ENCODE data around the gene HS1BP3. TPM values are rescaled to one million over a fixed set of nuclear protein-coding genes. Genes with fewer than 3 reads are reported as not detected.

Gene HS1BP3
- total and polyA plus RNA-seq, 2 of the 13 experiments (the other 11 are each of a cell fraction or from before 2014, with no cell fraction given) = 15.2 to 22.0 TPM

- TF ChIP-seq ZFAT (CRISPR knock-in tag; conservative IDR thresholded peaks at IDR 0.05) = no peak
- TF ChIP-seq FOXA1 (IDR thresholded peaks at IDR 0.05) = peak; percentile 92
- peak; percentile 98 for TF ChIP-seq FOXA1 (CRISPR knock-in tag; IDR thresholded peaks at IDR 0.05)
- TF ChIP-seq SETDB1 (CRISPR knock-in tag; IDR thresholded peaks at IDR 0.05; ENCODE audit: borderline replicate concordance) = no peak
- TF ChIP-seq, protein P1, sequence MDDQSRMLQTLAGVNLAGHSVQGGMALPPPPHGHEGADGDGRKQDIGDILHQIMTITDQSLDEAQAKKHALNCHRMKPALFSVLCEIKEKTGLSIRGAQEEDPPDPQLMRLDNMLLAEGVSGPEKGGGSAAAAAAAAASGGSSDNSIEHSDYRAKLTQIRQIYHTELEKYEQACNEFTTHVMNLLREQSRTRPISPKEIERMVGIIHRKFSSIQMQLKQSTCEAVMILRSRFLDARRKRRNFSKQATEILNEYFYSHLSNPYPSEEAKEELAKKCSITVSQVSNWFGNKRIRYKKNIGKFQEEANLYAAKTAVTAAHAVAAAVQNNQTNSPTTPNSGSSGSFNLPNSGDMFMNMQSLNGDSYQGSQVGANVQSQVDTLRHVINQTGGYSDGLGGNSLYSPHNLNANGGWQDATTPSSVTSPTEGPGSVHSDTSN (CRISPR knock-in tag; IDR thresholded peaks at IDR 0.05; ENCODE audit: borderline replicate concordance) = no peak
- 0 out of 2 replicates have a peak, but pooled peaks have one; percentile 81 for TF ChIP-seq SATB2 (CRISPR knock-in tag; IDR thresholded peaks at IDR 0.05)
- no peak for TF ChIP-seq SRSF9 (IDR thresholded peaks at IDR 0.05; ENCODE audit: borderline replicate concordance, insufficient read depth, low read depth, low read length, poor library complexity, severe bottlenecking)
- TF ChIP-seq ADNP (CRISPR knock-in tag; IDR thresholded peaks at IDR 0.05) = no peak
- peak; percentile 60 for TF ChIP-seq RFX5 (IDR thresholded peaks at IDR 0.05; ENCODE audit: low read depth, low read length)
- TF ChIP-seq HOXA9 (CRISPR knock-in tag; IDR thresholded peaks at IDR 0.05; ENCODE audit: borderline replicate concordance) = no peak
- TF ChIP-seq ATF7 (IDR thresholded peaks at IDR 0.05) = peak; percentile 80
- peak; percentile 98 for TF ChIP-seq ATF7 (CRISPR knock-in tag; IDR thresholded peaks at IDR 0.05)
- peak; percentile 98 for TF ChIP-seq ZNF772 (CRISPR knock-in tag; IDR thresholded peaks at IDR 0.05)
- peak; percentile 60; the same call in 1 of the 2 replicates for TF ChIP-seq KLF12 (CRISPR knock-in tag; IDR thresholded peaks at IDR 0.05; ENCODE audit: borderline replicate concordance)
- TF ChIP-seq BRF2 (CRISPR knock-in tag; IDR thresholded peaks at IDR 0.05) = peak; percentile 99
- peak; percentile 72; the same call in 1 of the 2 replicates for TF ChIP-seq FOXP1 (IDR thresholded peaks at IDR 0.05)
- peak; percentile 96 for TF ChIP-seq FOXP1 (CRISPR knock-in tag; IDR thresholded peaks at IDR 0.05)
- peak; percentile 98 for TF ChIP-seq HMG20A (CRISPR knock-in tag; IDR thresholded peaks at IDR 0.05; ENCODE audit: borderline replicate concordance)
- TF ChIP-seq ZNF251 (CRISPR knock-in tag; IDR thresholded peaks at IDR 0.05) = no peak
- peak; percentile 99 for TF ChIP-seq ZNF761 (CRISPR knock-in tag; conservative IDR thresholded peaks at IDR 0.05)
- TF ChIP-seq SALL2 (CRISPR knock-in tag; IDR thresholded peaks at IDR 0.05) = peak; percentile 88
- TF ChIP-seq GATA4 (IDR thresholded peaks at IDR 0.05; ENCODE audit: borderline replicate concordance, low read depth) = peak; percentile 98
- no peak for TF ChIP-seq ZNF562 (CRISPR knock-in tag; IDR thresholded peaks at IDR 0.05; ENCODE audit: borderline replicate concordance)
- TF ChIP-seq SRY (CRISPR knock-in tag; IDR thresholded peaks at IDR 0.05) = 0 out of 2 replicates have a peak, but pooled peaks have one; percentile 46
- TF ChIP-seq ZNF10 (CRISPR knock-in tag; IDR thresholded peaks at IDR 0.05; ENCODE audit: borderline replicate concordance, low read depth) = no peak
- TF ChIP-seq, protein P2, sequence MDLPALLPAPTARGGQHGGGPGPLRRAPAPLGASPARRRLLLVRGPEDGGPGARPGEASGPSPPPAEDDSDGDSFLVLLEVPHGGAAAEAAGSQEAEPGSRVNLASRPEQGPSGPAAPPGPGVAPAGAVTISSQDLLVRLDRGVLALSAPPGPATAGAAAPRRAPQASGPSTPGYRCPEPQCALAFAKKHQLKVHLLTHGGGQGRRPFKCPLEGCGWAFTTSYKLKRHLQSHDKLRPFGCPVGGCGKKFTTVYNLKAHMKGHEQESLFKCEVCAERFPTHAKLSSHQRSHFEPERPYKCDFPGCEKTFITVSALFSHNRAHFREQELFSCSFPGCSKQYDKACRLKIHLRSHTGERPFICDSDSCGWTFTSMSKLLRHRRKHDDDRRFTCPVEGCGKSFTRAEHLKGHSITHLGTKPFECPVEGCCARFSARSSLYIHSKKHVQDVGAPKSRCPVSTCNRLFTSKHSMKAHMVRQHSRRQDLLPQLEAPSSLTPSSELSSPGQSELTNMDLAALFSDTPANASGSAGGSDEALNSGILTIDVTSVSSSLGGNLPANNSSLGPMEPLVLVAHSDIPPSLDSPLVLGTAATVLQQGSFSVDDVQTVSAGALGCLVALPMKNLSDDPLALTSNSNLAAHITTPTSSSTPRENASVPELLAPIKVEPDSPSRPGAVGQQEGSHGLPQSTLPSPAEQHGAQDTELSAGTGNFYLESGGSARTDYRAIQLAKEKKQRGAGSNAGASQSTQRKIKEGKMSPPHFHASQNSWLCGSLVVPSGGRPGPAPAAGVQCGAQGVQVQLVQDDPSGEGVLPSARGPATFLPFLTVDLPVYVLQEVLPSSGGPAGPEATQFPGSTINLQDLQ (CRISPR knock-in tag; IDR thresholded peaks at IDR 0.05) = peak; percentile 92
- peak; percentile 97 for TF ChIP-seq GFI1 (CRISPR knock-in tag; IDR thresholded peaks at IDR 0.05; ENCODE audit: borderline replicate concordance)
Measured at GRCh38 chr2:20593072-20594034, 57.5 kb downstream of the HS1BP3 start (continued).

Data from HepG2 (cell line).